ENCODE measurements around the gene TTPAL. TPM values are rescaled to one million over a fixed set of nuclear protein-coding genes. Genes with fewer than 3 reads are reported as not detected.

Gene TTPAL
- total and polyA plus RNA-seq, 10 of the 15 experiments (the other 5 are each of a cell fraction or from before 2014, with no cell fraction given): 4.0 to 24.0 (median 9.3) TPM

- TF ChIP-seq TBL1XR1 (IDR thresholded peaks at IDR 0.05; ENCODE audit: low read depth, low read length): no peak
- no peak for TF ChIP-seq TCF12 (IDR thresholded peaks at IDR 0.05; ENCODE audit: low read depth, low read length)
- TF ChIP-seq MTA3 (IDR thresholded peaks at IDR 0.05; ENCODE audit: borderline replicate concordance, low read length): no peak
- TF ChIP-seq, protein P1, sequence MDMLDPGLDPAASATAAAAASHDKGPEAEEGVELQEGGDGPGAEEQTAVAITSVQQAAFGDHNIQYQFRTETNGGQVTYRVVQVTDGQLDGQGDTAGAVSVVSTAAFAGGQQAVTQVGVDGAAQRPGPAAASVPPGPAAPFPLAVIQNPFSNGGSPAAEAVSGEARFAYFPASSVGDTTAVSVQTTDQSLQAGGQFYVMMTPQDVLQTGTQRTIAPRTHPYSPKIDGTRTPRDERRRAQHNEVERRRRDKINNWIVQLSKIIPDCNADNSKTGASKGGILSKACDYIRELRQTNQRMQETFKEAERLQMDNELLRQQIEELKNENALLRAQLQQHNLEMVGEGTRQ (IDR thresholded peaks at IDR 0.05; ENCODE audit: borderline replicate concordance, low read depth, low read length): no peak
- TF ChIP-seq, protein P2, sequence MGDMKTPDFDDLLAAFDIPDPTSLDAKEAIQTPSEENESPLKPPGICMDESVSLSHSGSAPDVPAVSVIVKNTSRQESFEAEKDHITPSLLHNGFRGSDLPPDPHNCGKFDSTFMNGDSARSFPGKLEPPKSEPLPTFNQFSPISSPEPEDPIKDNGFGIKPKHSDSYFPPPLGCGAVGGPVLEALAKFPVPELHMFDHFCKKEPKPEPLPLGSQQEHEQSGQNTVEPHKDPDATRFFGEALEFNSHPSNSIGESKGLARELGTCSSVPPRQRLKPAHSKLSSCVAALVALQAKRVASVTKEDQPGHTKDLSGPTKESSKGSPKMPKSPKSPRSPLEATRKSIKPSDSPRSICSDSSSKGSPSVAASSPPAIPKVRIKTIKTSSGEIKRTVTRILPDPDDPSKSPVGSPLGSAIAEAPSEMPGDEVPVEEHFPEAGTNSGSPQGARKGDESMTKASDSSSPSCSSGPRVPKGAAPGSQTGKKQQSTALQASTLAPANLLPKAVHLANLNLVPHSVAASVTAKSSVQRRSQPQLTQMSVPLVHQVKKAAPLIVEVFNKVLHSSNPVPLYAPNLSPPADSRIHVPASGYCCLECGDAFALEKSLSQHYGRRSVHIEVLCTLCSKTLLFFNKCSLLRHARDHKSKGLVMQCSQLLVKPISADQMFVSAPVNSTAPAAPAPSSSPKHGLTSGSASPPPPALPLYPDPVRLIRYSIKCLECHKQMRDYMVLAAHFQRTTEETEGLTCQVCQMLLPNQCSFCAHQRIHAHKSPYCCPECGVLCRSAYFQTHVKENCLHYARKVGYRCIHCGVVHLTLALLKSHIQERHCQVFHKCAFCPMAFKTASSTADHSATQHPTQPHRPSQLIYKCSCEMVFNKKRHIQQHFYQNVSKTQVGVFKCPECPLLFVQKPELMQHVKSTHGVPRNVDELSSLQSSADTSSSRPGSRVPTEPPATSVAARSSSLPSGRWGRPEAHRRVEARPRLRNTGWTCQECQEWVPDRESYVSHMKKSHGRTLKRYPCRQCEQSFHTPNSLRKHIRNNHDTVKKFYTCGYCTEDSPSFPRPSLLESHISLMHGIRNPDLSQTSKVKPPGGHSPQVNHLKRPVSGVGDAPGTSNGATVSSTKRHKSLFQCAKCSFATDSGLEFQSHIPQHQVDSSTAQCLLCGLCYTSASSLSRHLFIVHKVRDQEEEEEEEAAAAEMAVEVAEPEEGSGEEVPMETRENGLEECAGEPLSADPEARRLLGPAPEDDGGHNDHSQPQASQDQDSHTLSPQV (IDR thresholded peaks at IDR 0.05): no peak
Measured at GRCh38 chr20:44450903-44451450, 24.7 kb upstream of the TTPAL start (continued).

GRCh38 chr20:44454306-44454963, 21.2 kb upstream of the TTPAL start:
- RAD21 ChIA-PET (ENCODE audit: unreplicated experiment): no interaction called here
- SMC1A ChIA-PET (ENCODE audit: uncharacterized antibody, unreplicated experiment): no interaction called here
- Histone ChIP-seq H3K4me3 (no peak overlapping the region), H3K36me3 (ENCODE audit: control insufficient read depth in 2 of 2, insufficient read depth in 2 of 2, low read length in 1 of 2) (no peaks in the 10 kb centered on the region), H3K27me3 (replicated peaks in 1 of 2; ENCODE audit: control insufficient read depth in 2 of 2, insufficient read depth in 2 of 2, low read length in 1 of 2) (no peaks in the 10 kb centered on the region; a peak in 1 of 4 replicates), H3K9me3 (replicated peaks; ENCODE audit: control insufficient read depth, insufficient read depth, low read length) (no peaks in the 10 kb centered on the region), H4K20me1 (ENCODE audit: control insufficient read depth, insufficient read depth) (no peaks in the 10 kb centered on the region), H3K9ac (ENCODE audit: control insufficient read depth, insufficient read depth, low read length) (no peak overlapping the region), H3K4me2 (ENCODE audit: control insufficient read depth, insufficient read depth) (no peak overlapping the region), H3K27ac (ENCODE audit: control insufficient read depth, insufficient read depth) (no peak overlapping the region), H3K4me1 (ENCODE audit: control insufficient read depth, insufficient read depth, low read length) (no peaks in the 10 kb centered on the region), H3K79me2 (ENCODE audit: control insufficient read depth, insufficient read depth, low read length) (no peaks in the 10 kb centered on the region), H2AFZ (ENCODE audit: control insufficient read depth, low read depth, low read length) (no peak overlapping the region)
- BruUV-seq (replicated peaks): no TSS peak
- POLR2A ChIA-PET: interaction anchor here (0.9 kb wide), 1 partner anchor 26 kb away, joined by 3 read pairs; no protein-coding TSS in a partner anchor
- DNase-seq (ENCODE audit: low read depth, low spot score): no peak
- no peak for FAIRE-seq
- WGBS (ENCODE audit: insufficient coverage, insufficient replicate concordance, low lambda C conversion rate, missing lambda C conversion rate): 44% methylated on average over 7 of the region's 7 CpGs
- intact Hi-C loops (cut with micrococcal nuclease; ENCODE audit: unreplicated experiment) (no loop called here), in situ Hi-C loops (cut with MboI) (no loop called here)
- ATAC-seq: no peak
- CTCF ChIA-PET: interaction anchor here (0.6 to 1.1 kb wide), 2 partner anchors 70 to 419 kb away, joined by 3 to 5 read pairs; no protein-coding TSS in a partner anchor
- TF ChIP-seq CTCF (IDR thresholded peaks at IDR 0.05 in 2 of 3, conservative IDR thresholded peaks at IDR 0.05 in 1 of 3; ENCODE audit: control insufficient read depth in 2 of 3, extremely low read depth in 1 of 3, insufficient read depth in 1 of 3, low read depth in 3 of 3, low read length in 3 of 3) (no peak), ZNF622 (IDR thresholded peaks at IDR 0.05) (no peak), SKIL (IDR thresholded peaks at IDR 0.05; ENCODE audit: low read depth, poor library complexity, severe bottlenecking) (no peak), MTA3 (IDR thresholded peaks at IDR 0.05; ENCODE audit: borderline replicate concordance, low read length) (no peak)

All from GM12878 (cell line).